Fibroblast of lung (primary cell): Measurements from ENCODE around the gene CORO7. TPM values are rescaled to one million over a fixed set of nuclear protein-coding genes. Genes with fewer than 3 reads are reported as not detected.

Experiments
- DNase-seq, 2 donors: peaks; one replicate each; pipeline versions ENCODE4 v3.0.0 to v3.0.0-alpha.2; 2010; ENCODE audit warnings: low read depth in 2 of 2
- H2AFZ ChIP-seq: 2 replicates; pipeline ENCODE4 v1.5.1; 2012; ENCODE audit warnings: low read length, control low read depth, inconsistent platforms
- H3K27ac ChIP-seq: 2 replicates; pipeline ENCODE4 v1.5.1; 2011; ENCODE audit warnings: low read length, control low read depth; ENCODE audit not compliant: insufficient read depth
- H3K27me3 ChIP-seq: 2 replicates; pipeline ENCODE4 v1.5.1; 2011; ENCODE audit warnings: mild to moderate bottlenecking, low read length; ENCODE audit not compliant: control insufficient read depth, insufficient read depth
- H3K36me3 ChIP-seq: 2 replicates; pipeline ENCODE4 v1.5.1; 2011; ENCODE audit warnings: low read length; ENCODE audit not compliant: control insufficient read depth, insufficient read depth
- H3K4me1 ChIP-seq: 2 replicates; pipeline ENCODE4 v1.5.1; 2011; ENCODE audit warnings: low read length; ENCODE audit not compliant: control insufficient read depth, insufficient read depth; ENCODE audit errors: extremely low read depth
- H3K4me2 ChIP-seq: 2 replicates; pipeline ENCODE4 v1.5.1; 2011; ENCODE audit warnings: low read length, control low read depth; ENCODE audit not compliant: insufficient read depth; ENCODE audit errors: extremely low read depth
- H3K4me3 ChIP-seq, 4 experiments: fragments of 200-600 bp in 1 of 4; sonication (generic) in 1 of 4; replicated peaks in 1 of 4; 2 replicates each; pipeline ENCODE4 v1.5.1; 2011 to 2016; ENCODE audit warnings: low read length in 4 of 4, low read depth in 3 of 4, mild to moderate bottlenecking in 3 of 4, control low read depth in 2 of 4, inconsistent platforms in 1 of 4, mixed read lengths in 1 of 4; ENCODE audit not compliant: insufficient read depth in 1 of 4; ENCODE audit errors: control extremely low read depth in 1 of 4
- H3K79me2 ChIP-seq: 2 replicates; pipeline ENCODE4 v1.5.1; 2012; ENCODE audit warnings: mild to moderate bottlenecking, low read length, inconsistent platforms; ENCODE audit not compliant: control insufficient read depth, insufficient read depth
- H3K9ac ChIP-seq: 2 replicates; pipeline ENCODE4 v1.5.1; 2011; ENCODE audit warnings: mild to moderate bottlenecking, low read length, control low read depth; ENCODE audit not compliant: insufficient read depth
- H3K9me3 ChIP-seq: 2 replicates; pipeline ENCODE4 v1.5.1; 2012; ENCODE audit warnings: low read depth, low read length; ENCODE audit not compliant: control insufficient read depth, insufficient read depth
- H4K20me1 ChIP-seq: 2 replicates; pipeline ENCODE4 v1.5.1; 2011; ENCODE audit warnings: low read length; ENCODE audit not compliant: control insufficient read depth, insufficient read depth; ENCODE audit errors: extremely low read depth
- CTCF ChIP-seq, 2 donors: IDR thresholded peaks in 1 of 2; conservative IDR thresholded peaks in 1 of 2; 1 replicate in 1 of 2; 2 replicates in 1 of 2; pipeline ENCODE4 v1.5.1; 2011 to 2012; ENCODE audit warnings: low read length in 2 of 2, control low read depth in 1 of 2, inconsistent platforms in 1 of 2, low read depth in 1 of 2, mild to moderate bottlenecking in 1 of 2
- EZH2 ChIP-seq: IDR thresholded peaks from 2 replicates; pipeline ENCODE4 v1.5.1; 2012; ENCODE audit warnings: low read length, control low read depth, mild to moderate bottlenecking; ENCODE audit errors: missing control alignments
- polyA minus RNA-seq: library from RNA; depleted of rRNA, polyadenylated mRNA; stranded (reverse); fragments of >200 nt; gene quantifications from 2 replicates; pipeline ENCODE4 v1.2.3, GENCODE V29; 2011; ENCODE audit warnings: low replicate concordance
- polyA plus RNA-seq, 2 donors: library from polyadenylated mRNA; depleted of rRNA in 1 of 2; stranded (reverse) in 1 of 2; unstranded in 1 of 2; fragments of >200 nt; gene quantifications; 2 replicates each; pipeline ENCODE4 v1.2.1, GENCODE V29; 2011 to 2012; ENCODE audit warnings: missing spikeins in 1 of 2
- total RNA-seq: library from RNA; depleted of rRNA; stranded (reverse); fragments of >200 nt; gene quantifications from 2 replicates; pipeline ENCODE4 v1.2.1, GENCODE V29; 2014

Gene CORO7
- 5.4 and 11.1 TPM in 2 replicates for total RNA-seq
- 5.6 and 6.1 TPM in 2 replicates for polyA plus RNA-seq
- polyA plus RNA-seq (2012) = 7.2 and 8.6 TPM in 2 replicates
- polyA minus RNA-seq = 16.1 and 18.2 TPM in 2 replicates

- peak within 1 kb of the TSS; percentile 89 for H2AFZ ChIP-seq
Measured at GRCh38 chr16:4416200-4417032, at the start of gene CORO7. TSS of gene CORO7 (minus strand) at chr16:4416596. CDS start at chr16:4416518, 78 bp downstream.

GRCh38 chr16:4463522-4464163 is 47.2 kb upstream of the CORO7 start:
- Histone ChIP-seq H3K27ac (peak overlapping the region; percentile 80), H3K79me2 (no peaks in the 10 kb centered on the region), H3K27me3 (no peaks in the 10 kb centered on the region), H2AFZ (no peak overlapping the region), H3K4me2 (no peak overlapping the region), H4K20me1 (no peaks in the 10 kb centered on the region), H3K9ac (peak overlapping the region; percentile 24), H3K36me3 (peaks cover 16% of the 10 kb centered on the region), H3K4me1 (peaks cover 10% of the 10 kb centered on the region), H3K4me3 (no peak overlapping the region), H3K9me3 (no peaks in the 10 kb centered on the region)
- DNase-seq = peak in 1 of 2 donors; percentile 5
- TF ChIP-seq CTCF (conservative IDR thresholded peaks at IDR 0.05 in 1 of 2, IDR thresholded peaks at IDR 0.05 in 1 of 2; ENCODE audit: low read depth in 1 of 2, low read length in 2 of 2) (no peak), EZH2 (no peak)

More at GRCh38 chr16:4416200-4417032, at the start of gene CORO7:
- H3K4me2 ChIP-seq = peak within 1 kb of the TSS; percentile 99
- peak within 1 kb of the TSS; percentile 54 for H3K9ac ChIP-seq
- no peaks in the 10 kb centered on the region for H4K20me1 ChIP-seq
- no peaks in the 10 kb centered on the region for H3K36me3 ChIP-seq
- H3K9me3 ChIP-seq = no peaks in the 10 kb centered on the region
- H3K27me3 ChIP-seq = no peaks in the 10 kb centered on the region
- peak within 1 kb of the TSS; percentile 69 for H3K27ac ChIP-seq
- H3K4me3 ChIP-seq = peak within 1 kb of the TSS; percentile 77 to 86 (median 79)
- peaks cover 21% of the 10 kb centered on the region for H3K79me2 ChIP-seq
- H3K4me1 ChIP-seq = peaks cover 12% of the 10 kb centered on the region
- DNase-seq = peak; percentile 79 to 81
- no peak for TF ChIP-seq EZH2

GRCh38 chr16:4461250-4462085 is 45.1 kb upstream of the CORO7 start:
- Histone ChIP-seq H3K36me3 (peaks cover 19% of the 10 kb centered on the region), H3K4me1 (peaks cover 10% of the 10 kb centered on the region), H2AFZ (no peak overlapping the region), H3K79me2 (no peaks in the 10 kb centered on the region), H3K9me3 (no peaks in the 10 kb centered on the region), H3K4me3 (no peak overlapping the region), H3K27me3 (no peaks in the 10 kb centered on the region), H3K4me2 (no peak overlapping the region), H3K9ac (no peak overlapping the region), H4K20me1 (no peaks in the 10 kb centered on the region), H3K27ac (no peak overlapping the region)
- no peak for TF ChIP-seq CTCF (conservative IDR thresholded peaks at IDR 0.05 in 1 of 2, IDR thresholded peaks at IDR 0.05 in 1 of 2; ENCODE audit: low read depth in 1 of 2, low read length in 2 of 2)
- no peak for TF ChIP-seq EZH2
- no peak for DNase-seq
